HS-27A (cell line): ENCODE measurements around the gene TBC1D20.

Source experiments
- DNase-seq: peaks from one replicate; pipeline ENCODE4 v3.0.0-alpha.2; 2012; ENCODE audit warnings: low read depth, missing footprints

Gene TBC1D20

GRCh38 chr20:418858-419365 lies 43.4 kb downstream of the TBC1D20 start:
- no peak for DNase-seq

- no peak for DNase-seq
These were observed 44.5 kb downstream of the TBC1D20 start for GRCh38 chr20:417801-418342.

- DNase-seq = no peak
These were observed 45.2 kb downstream of the TBC1D20 start for GRCh38 chr20:416950-417800.

- DNase-seq = no peak
These were observed 46.5 kb downstream of the TBC1D20 start for GRCh38 chr20:415820-416322.

GRCh38 chr20:414161-414560 lies 48.2 kb downstream of the TBC1D20 start:
- DNase-seq = no peak

GRCh38 chr20:412081-412480 lies 50.3 kb downstream of the TBC1D20 start:
- no peak for DNase-seq

GRCh38 chr20:409697-410559 lies 52.4 kb downstream of the TBC1D20 start:
- DNase-seq = no peak

- DNase-seq = no peak
These were observed 53.3 kb downstream of the TBC1D20 start for GRCh38 chr20:408843-409696.

- DNase-seq = peak; percentile 53
These were observed 54.1 kb downstream of the TBC1D20 start, which contains the start of gene RBCK1 for GRCh38 chr20:407953-408842. Gene RBCK1 (plus strand): TSS chr20:408299. CDS start chr20:408758, 459 bp downstream.

GRCh38 chr20:407133-407952 lies 55.0 kb downstream of the TBC1D20 start:
- peak; percentile 48 for DNase-seq

- DNase-seq = no peak
These were observed 55.9 kb downstream of the TBC1D20 start for GRCh38 chr20:406200-407132.

- DNase-seq = no peak
These were observed 58.2 kb downstream of the TBC1D20 start for GRCh38 chr20:404088-404487.

GRCh38 chr20:403582-403957 lies 58.8 kb downstream of the TBC1D20 start:
- DNase-seq = no peak

- DNase-seq = no peak
These were observed 59.3 kb downstream of the TBC1D20 start for GRCh38 chr20:402898-403581.

GRCh38 chr20:402496-402885 lies 59.8 kb downstream of the TBC1D20 start:
- DNase-seq = no peak

GRCh38 chr20:401682-402495 lies 60.4 kb downstream of the TBC1D20 start:
- no peak for DNase-seq
